Measurements from ENCODE around the gene PRKCA.
A peak's percentile ranks its signal among the peaks of the same experiment; 100 is the strongest.

The PRKCA gene

GRCh38 chr17:66787914-66788313 lies 485.5 kb downstream of the PRKCA start:
- H3K4me3 ChIP-seq (ENCODE audit: insufficient read length, low read depth) = no peak overlapping the region
- H3K36me3 ChIP-seq (ENCODE audit: insufficient read depth, insufficient read length, low read length) = peaks cover 12% of the 10 kb centered on the region
- no peak overlapping the region for H3K9ac ChIP-seq (ENCODE audit: insufficient read length, low read depth)
- TF ChIP-seq ZNF274 (IDR thresholded peaks at IDR 0.05; ENCODE audit: low read depth, low read length) (no peak), SUZ12 (IDR thresholded peaks at IDR 0.05; ENCODE audit: extremely low read depth, insufficient read depth, insufficient read length) (no peak), YY1 (IDR thresholded peaks at IDR 0.05; ENCODE audit: insufficient read depth, insufficient read length) (no peak)
- H3K27me3 ChIP-seq (ENCODE audit: insufficient read depth, insufficient read length) = no peaks in the 10 kb centered on the region
- no peaks in the 10 kb centered on the region for H3K9me3 ChIP-seq (ENCODE audit: insufficient read depth, low read length)
- DNase-seq (ENCODE audit: low read depth, low spot score) = no peak
- peaks cover 12% of the 10 kb centered on the region for H3K4me1 ChIP-seq (ENCODE audit: insufficient read depth, insufficient read length)

GRCh38 chr17:66789093-66789492 lies 486.7 kb downstream of the PRKCA start:
- Histone ChIP-seq H3K36me3 (ENCODE audit: insufficient read depth, insufficient read length, low read length) (peaks cover 12% of the 10 kb centered on the region), H3K27me3 (ENCODE audit: insufficient read depth, insufficient read length) (no peaks in the 10 kb centered on the region), H3K4me3 (ENCODE audit: insufficient read length, low read depth) (no peak overlapping the region), H3K9ac (ENCODE audit: insufficient read length, low read depth) (peak overlapping the region; percentile 24), H3K4me1 (ENCODE audit: insufficient read depth, insufficient read length) (peaks cover 11% of the 10 kb centered on the region), H3K9me3 (ENCODE audit: insufficient read depth, low read length) (no peaks in the 10 kb centered on the region)
- TF ChIP-seq SUZ12 (IDR thresholded peaks at IDR 0.05; ENCODE audit: extremely low read depth, insufficient read depth, insufficient read length) (no peak), YY1 (IDR thresholded peaks at IDR 0.05; ENCODE audit: insufficient read depth, insufficient read length) (no peak), ZNF274 (IDR thresholded peaks at IDR 0.05; ENCODE audit: low read depth, low read length) (no peak)
- DNase-seq (ENCODE audit: low read depth, low spot score) = no peak

- H3K36me3 ChIP-seq (ENCODE audit: insufficient read depth, insufficient read length, low read length) = peaks cover 12% of the 10 kb centered on the region
- no peaks in the 10 kb centered on the region for H3K9me3 ChIP-seq (ENCODE audit: insufficient read depth, low read length)
- no peak for TF ChIP-seq ZNF274 (IDR thresholded peaks at IDR 0.05; ENCODE audit: low read depth, low read length)
- TF ChIP-seq YY1 (IDR thresholded peaks at IDR 0.05; ENCODE audit: insufficient read depth, insufficient read length) = no peak
- no peak for TF ChIP-seq SUZ12 (IDR thresholded peaks at IDR 0.05; ENCODE audit: extremely low read depth, insufficient read depth, insufficient read length)
- no peak overlapping the region for H3K9ac ChIP-seq (ENCODE audit: insufficient read length, low read depth)
- no peak for DNase-seq (ENCODE audit: low read depth, low spot score)
- no peak overlapping the region for H3K4me3 ChIP-seq (ENCODE audit: insufficient read length, low read depth)
- peaks cover 8% of the 10 kb centered on the region for H3K4me1 ChIP-seq (ENCODE audit: insufficient read depth, insufficient read length)
- no peaks in the 10 kb centered on the region for H3K27me3 ChIP-seq (ENCODE audit: insufficient read depth, insufficient read length)
Measured at GRCh38 chr17:66789961-66790437, 487.6 kb downstream of the PRKCA start.

- Histone ChIP-seq H3K4me1 (ENCODE audit: insufficient read depth, insufficient read length) (peaks cover 8% of the 10 kb centered on the region), H3K4me3 (ENCODE audit: insufficient read length, low read depth) (no peak overlapping the region), H3K9ac (ENCODE audit: insufficient read length, low read depth) (no peak overlapping the region), H3K9me3 (ENCODE audit: insufficient read depth, low read length) (no peaks in the 10 kb centered on the region), H3K27me3 (ENCODE audit: insufficient read depth, insufficient read length) (no peaks in the 10 kb centered on the region), H3K36me3 (ENCODE audit: insufficient read depth, insufficient read length, low read length) (peaks cover 12% of the 10 kb centered on the region)
- TF ChIP-seq YY1 (IDR thresholded peaks at IDR 0.05; ENCODE audit: insufficient read depth, insufficient read length) (no peak), ZNF274 (IDR thresholded peaks at IDR 0.05; ENCODE audit: low read depth, low read length) (no peak), SUZ12 (IDR thresholded peaks at IDR 0.05; ENCODE audit: extremely low read depth, insufficient read depth, insufficient read length) (no peak)
- DNase-seq (ENCODE audit: low read depth, low spot score) = no peak
Measured at GRCh38 chr17:66790501-66791061, 488.2 kb downstream of the PRKCA start.

GRCh38 chr17:66791347-66791746 lies 488.9 kb downstream of the PRKCA start:
- H3K4me1 ChIP-seq (ENCODE audit: insufficient read depth, insufficient read length) = peaks cover 8% of the 10 kb centered on the region
- H3K36me3 ChIP-seq (ENCODE audit: insufficient read depth, insufficient read length, low read length) = peaks cover 12% of the 10 kb centered on the region
- H3K27me3 ChIP-seq (ENCODE audit: insufficient read depth, insufficient read length) = no peaks in the 10 kb centered on the region
- no peak for DNase-seq (ENCODE audit: low read depth, low spot score)
- TF ChIP-seq SUZ12 (IDR thresholded peaks at IDR 0.05; ENCODE audit: extremely low read depth, insufficient read depth, insufficient read length) (no peak), ZNF274 (IDR thresholded peaks at IDR 0.05; ENCODE audit: low read depth, low read length) (no peak), YY1 (IDR thresholded peaks at IDR 0.05; ENCODE audit: insufficient read depth, insufficient read length) (no peak)
- no peaks in the 10 kb centered on the region for H3K9me3 ChIP-seq (ENCODE audit: insufficient read depth, low read length)
- no peak overlapping the region for H3K4me3 ChIP-seq (ENCODE audit: insufficient read length, low read depth)
- H3K9ac ChIP-seq (ENCODE audit: insufficient read length, low read depth) = no peak overlapping the region

- no peak for DNase-seq (ENCODE audit: low read depth, low spot score)
- Histone ChIP-seq H3K9me3 (ENCODE audit: insufficient read depth, low read length) (no peaks in the 10 kb centered on the region), H3K4me1 (ENCODE audit: insufficient read depth, insufficient read length) (peaks cover 8% of the 10 kb centered on the region), H3K9ac (ENCODE audit: insufficient read length, low read depth) (no peak overlapping the region), H3K4me3 (ENCODE audit: insufficient read length, low read depth) (no peak overlapping the region), H3K27me3 (ENCODE audit: insufficient read depth, insufficient read length) (no peaks in the 10 kb centered on the region), H3K36me3 (ENCODE audit: insufficient read depth, insufficient read length, low read length) (peaks cover 4% of the 10 kb centered on the region)
- TF ChIP-seq ZNF274 (IDR thresholded peaks at IDR 0.05; ENCODE audit: low read depth, low read length) (no peak), SUZ12 (IDR thresholded peaks at IDR 0.05; ENCODE audit: extremely low read depth, insufficient read depth, insufficient read length) (no peak), YY1 (IDR thresholded peaks at IDR 0.05; ENCODE audit: insufficient read depth, insufficient read length) (no peak)
Measured at GRCh38 chr17:66793814-66794213, 491.4 kb downstream of the PRKCA start.

- no peak overlapping the region for H3K9ac ChIP-seq (ENCODE audit: insufficient read length, low read depth)
- H3K4me3 ChIP-seq (ENCODE audit: insufficient read length, low read depth) = no peak overlapping the region
- no peaks in the 10 kb centered on the region for H3K27me3 ChIP-seq (ENCODE audit: insufficient read depth, insufficient read length)
- H3K36me3 ChIP-seq (ENCODE audit: insufficient read depth, insufficient read length, low read length) = no peaks in the 10 kb centered on the region
- H3K9me3 ChIP-seq (ENCODE audit: insufficient read depth, low read length) = no peaks in the 10 kb centered on the region
- no peak for DNase-seq (ENCODE audit: low read depth, low spot score)
- TF ChIP-seq ZNF274 (IDR thresholded peaks at IDR 0.05; ENCODE audit: low read depth, low read length) (no peak), SUZ12 (IDR thresholded peaks at IDR 0.05; ENCODE audit: extremely low read depth, insufficient read depth, insufficient read length) (no peak), YY1 (IDR thresholded peaks at IDR 0.05; ENCODE audit: insufficient read depth, insufficient read length) (no peak)
- peaks cover 8% of the 10 kb centered on the region for H3K4me1 ChIP-seq (ENCODE audit: insufficient read depth, insufficient read length)
Measured at GRCh38 chr17:66795486-66795885, 493.1 kb downstream of the PRKCA start.

All from NT2/D1 (cell line).